Small intestine (tissue), 7 donors: ENCODE data around the gene SHLD1. TPM values are rescaled to one million over a fixed set of nuclear protein-coding genes. Genes with fewer than 3 reads are reported as not detected.
A peak's percentile ranks its signal among the peaks of the same experiment; 100 is the strongest.

Experiments used
- DNase-seq, 2 donors: peaks; one replicate each; pipeline versions ENCODE4 v3.0.0 to v3.0.0-alpha.2; 2013
- FAIRE-seq: peaks from 2 replicates; lab custom pipeline; 2012; peaks lifted over from hg19 to GRCh38; lab: Jason Lieb, UNC
- H3K27ac ChIP-seq, 3 donors: one replicate each; pipeline ENCODE4 v1.5.1; 2013; ENCODE audit warnings: low read length in 2 of 3, mild to moderate bottlenecking in 2 of 3, control low read depth in 1 of 3, inconsistent platforms in 1 of 3, low read depth in 1 of 3, moderate library complexity in 1 of 3
- H3K27me3 ChIP-seq, 3 donors: one replicate each; pipeline ENCODE4 v1.6.1; 2013; ENCODE audit warnings: low read length in 3 of 3, inconsistent platforms in 1 of 3; ENCODE audit not compliant: control insufficient read depth in 3 of 3, insufficient read depth in 3 of 3
- H3K36me3 ChIP-seq, 3 donors: one replicate each; pipeline ENCODE4 v1.6.1; 2013; ENCODE audit warnings: low read length in 3 of 3, inconsistent platforms in 1 of 3, low read depth in 1 of 3, mild to moderate bottlenecking in 1 of 3, moderate library complexity in 1 of 3; ENCODE audit not compliant: control insufficient read depth in 3 of 3, insufficient read depth in 2 of 3
- H3K4me1 ChIP-seq, 3 donors: one replicate each; pipeline ENCODE4 v1.6.1; 2013; ENCODE audit warnings: low read length in 2 of 3, inconsistent platforms in 1 of 3, low read depth in 1 of 3, mild to moderate bottlenecking in 1 of 3, moderate library complexity in 1 of 3; ENCODE audit not compliant: control insufficient read depth in 3 of 3, insufficient read depth in 2 of 3
- H3K4me3 ChIP-seq, 3 donors: one replicate each; pipeline ENCODE4 v1.5.1; 2013; ENCODE audit warnings: low read length in 3 of 3, control low read depth in 1 of 3, inconsistent platforms in 1 of 3, low read depth in 1 of 3, mild to moderate bottlenecking in 1 of 3, moderate library complexity in 1 of 3
- H3K9me3 ChIP-seq, 2 donors: one replicate each; pipeline ENCODE4 v1.6.1; 2013; ENCODE audit warnings: low read depth in 1 of 2, low read length in 1 of 2; ENCODE audit not compliant: control insufficient read depth in 2 of 2, insufficient read depth in 1 of 2
- WGBS, 3 donors: extraction: QIAGEN DNeasy Blood & Tissue Kit; methylation state at CpG; one replicate each; pipeline ENCODE4 v1.1.7; 2013; 5-methylcytosine and 5-hydroxymethylcytosine counted together
- polyA plus RNA-seq, 4 donors: library from polyadenylated mRNA; stranded (reverse) in 3 of 4; unstranded in 1 of 4; fragments of 200-250 nt in 3 of 4; fragments of 120-200 nt in 1 of 4; gene quantifications; one replicate each; pipeline versions ENCODE4 v1.2.1 to v1.2.3, GENCODE V29; 2013
- donor health status: healthy with polysubstance abuse.
- donor health status: control.
- donor health status: control.
- donor health status: Bipolar disorder and iron deficiency.
- donor health status: healthy.

Gene SHLD1
- polyA plus RNA-seq, 4 donors, result 12.3 to 19.2 (median 17.0) TPM

DNA sequence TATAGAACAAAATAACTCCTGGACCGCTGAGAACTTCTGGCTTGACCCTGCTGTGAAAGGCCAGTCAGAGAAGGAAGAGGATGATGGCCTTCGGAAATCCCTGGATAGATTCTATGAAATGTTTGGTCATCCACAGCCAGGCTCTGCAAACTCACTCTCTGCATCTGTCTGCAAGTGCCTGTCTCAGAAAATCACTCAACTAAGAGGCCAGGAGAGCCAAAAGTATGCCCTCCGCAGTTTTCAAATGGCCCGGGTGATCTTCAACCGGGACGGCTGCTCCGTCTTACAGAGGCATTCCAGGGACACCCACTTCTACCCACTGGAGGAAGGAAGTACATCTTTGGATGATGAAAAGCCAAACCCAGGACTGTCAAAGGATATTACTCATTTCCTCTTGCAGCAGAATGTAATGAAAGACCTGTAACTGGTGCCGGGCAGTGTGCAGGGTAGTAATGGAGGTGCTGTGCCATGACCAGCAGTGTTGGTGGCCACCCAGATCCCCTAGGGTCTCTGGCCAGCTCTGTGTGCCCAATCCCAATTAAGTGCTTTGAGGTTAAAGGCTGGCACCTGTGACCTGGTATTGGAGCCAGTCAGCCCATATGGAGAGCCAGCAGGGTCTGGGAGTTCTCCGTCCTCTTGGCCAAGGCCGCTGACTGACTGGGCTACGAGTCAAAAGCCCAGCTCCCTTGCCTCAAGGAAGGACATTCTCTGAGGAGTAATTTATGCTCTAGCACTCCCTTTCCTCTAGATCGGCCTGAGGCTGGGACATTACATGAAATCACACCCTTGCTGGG, 113.0 kb downstream of the SHLD1 start:
- no peaks in the 10 kb centered on the region for H3K9me3 ChIP-seq
- no peak overlapping the region for H3K27ac ChIP-seq
- H3K27me3 ChIP-seq, result no peaks in the 10 kb centered on the region
- FAIRE-seq, result no peak
- no peaks in the 10 kb centered on the region for H3K4me1 ChIP-seq
- H3K4me3 ChIP-seq, result no peak overlapping the region
- 80 to 93% (median 88%) methylated on average over 12 of the region's 12 CpGs for WGBS, 3 donors
- DNase-seq, result no peak
- peaks cover 0 to 9% (median 0%) of the 10 kb centered on the region in 3 donors for H3K36me3 ChIP-seq

- H3K36me3 ChIP-seq, result peaks cover 0 to 9% (median 0%) of the 10 kb centered on the region in 3 donors
- no peaks in the 10 kb centered on the region for H3K4me1 ChIP-seq
- DNase-seq (no peak), FAIRE-seq (no peak)
- no peak overlapping the region for H3K4me3 ChIP-seq
- 80 to 88% (median 87%) methylated on average over 6 of the region's 6 CpGs for WGBS, 3 donors
- peaks cover 0 to 2% of the 10 kb centered on the region in 2 donors for H3K9me3 ChIP-seq
- no peaks in the 10 kb centered on the region for H3K27me3 ChIP-seq
- H3K27ac ChIP-seq, result no peak overlapping the region
Observed at GRCh38 chr20:5864428-5864827, 114.2 kb downstream of the SHLD1 start.

GRCh38 chr20:5864873-5865587, 114.8 kb downstream of the SHLD1 start:
- Histone ChIP-seq H3K4me3 (no peak overlapping the region), H3K4me1 (no peaks in the 10 kb centered on the region), H3K36me3 (peaks cover 0 to 9% (median 0%) of the 10 kb centered on the region in 3 donors), H3K9me3 (peaks cover 0 to 2% of the 10 kb centered on the region in 2 donors), H3K27ac (no peak overlapping the region), H3K27me3 (no peaks in the 10 kb centered on the region)
- DNase-seq, result peak in 1 of 2 donors; percentile 20
- 41 to 57% (median 45%) methylated on average over 10 of the region's 10 CpGs for WGBS, 3 donors
- FAIRE-seq, result no peak

GRCh38 chr20:5865604-5866003, 115.4 kb downstream of the SHLD1 start:
- DNase-seq, result no peak
- Histone ChIP-seq H3K27me3 (no peaks in the 10 kb centered on the region), H3K27ac (no peak overlapping the region), H3K4me3 (no peak overlapping the region), H3K4me1 (no peaks in the 10 kb centered on the region), H3K36me3 (peaks cover 0 to 9% (median 0%) of the 10 kb centered on the region in 3 donors), H3K9me3 (peaks cover 0 to 2% of the 10 kb centered on the region in 2 donors)
- FAIRE-seq, result no peak
- 95 to 100% (median 96%) methylated on average over 2 of the region's 2 CpGs for WGBS, 3 donors

- no peak overlapping the region for H3K4me3 ChIP-seq
Observed at GRCh38 chr20:5870568-5870981, 120.4 kb downstream of the SHLD1 start.

DNA sequence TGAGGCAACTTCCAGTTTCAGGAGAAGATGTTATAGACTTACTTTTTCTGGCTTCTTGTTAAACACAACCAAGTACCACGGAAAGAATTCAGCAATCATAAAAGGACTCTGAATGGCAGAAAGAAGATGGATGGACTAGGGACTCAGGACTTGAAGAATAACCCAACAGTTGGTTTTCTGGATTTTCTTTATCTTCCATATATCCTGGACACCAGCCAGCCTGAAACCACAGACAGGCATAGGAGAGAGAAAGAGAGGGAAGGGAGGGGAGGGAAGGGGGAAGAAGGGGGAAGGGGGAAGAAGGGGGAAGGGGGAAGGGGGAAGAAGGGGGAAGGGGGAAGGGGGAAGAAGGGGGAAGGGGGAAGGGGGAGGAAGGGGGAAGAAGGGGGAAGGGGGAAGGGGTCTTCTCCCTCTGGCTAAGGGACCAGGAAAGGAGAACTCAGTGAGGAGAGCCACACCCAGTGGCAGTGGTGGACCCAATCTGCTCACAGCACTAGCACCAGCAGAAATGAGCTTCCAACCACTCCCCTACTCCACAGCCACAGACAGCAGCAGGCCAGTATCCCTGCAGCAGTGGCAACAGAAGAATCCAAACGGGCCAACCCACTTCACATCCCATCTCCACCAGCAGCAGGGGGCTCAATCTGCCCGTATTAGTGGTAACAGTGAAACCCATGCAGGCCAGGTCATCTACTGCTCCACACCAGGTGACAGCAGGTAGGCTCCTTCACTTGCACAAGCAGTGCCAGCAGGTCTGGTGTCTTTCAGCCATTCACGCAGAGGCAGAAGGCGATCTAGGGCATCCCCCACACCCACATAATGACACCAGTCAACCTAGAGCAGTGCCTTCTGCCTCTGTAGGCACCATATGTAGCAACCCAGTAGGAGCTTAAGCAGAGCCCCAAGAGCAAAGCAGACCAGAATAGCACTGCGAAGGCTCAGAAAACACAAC, 121.5 kb downstream of the SHLD1 start:
- DNase-seq, result no peak
- Histone ChIP-seq H3K9me3 (peaks cover 2% of the 10 kb centered on the region in 2 donors), H3K4me3 (no peak overlapping the region), H3K27ac (no peak overlapping the region), H3K27me3 (peaks cover 0 to 2% (median 0%) of the 10 kb centered on the region in 3 donors), H3K4me1 (no peaks in the 10 kb centered on the region), H3K36me3 (no peaks in the 10 kb centered on the region)
- 62 to 70% (median 70%) methylated on average over 6 of the region's 6 CpGs for WGBS, 3 donors
- no peak for FAIRE-seq

More at GRCh38 chr20:5870568-5870981, 120.4 kb downstream of the SHLD1 start:
- no peaks in the 10 kb centered on the region for H3K4me1 ChIP-seq
- peaks cover 0 to 2% (median 0%) of the 10 kb centered on the region in 3 donors for H3K27me3 ChIP-seq
- FAIRE-seq (no peak), DNase-seq (no peak)
- 85 to 90% (median 90%) methylated on average over 4 of the region's 4 CpGs for WGBS, 3 donors
- H3K27ac ChIP-seq, result no peak overlapping the region
- no peaks in the 10 kb centered on the region for H3K36me3 ChIP-seq
- H3K9me3 ChIP-seq, result peaks cover 2% of the 10 kb centered on the region in 2 donors

GRCh38 chr20:5877128-5877527, 126.9 kb downstream of the SHLD1 start:
- DNase-seq, result no peak
- no peak overlapping the region for H3K4me3 ChIP-seq
- peaks cover 0 to 2% of the 10 kb centered on the region in 2 donors for H3K9me3 ChIP-seq
- H3K27me3 ChIP-seq, result no peaks in the 10 kb centered on the region
- FAIRE-seq, result no peak
- no peaks in the 10 kb centered on the region for H3K4me1 ChIP-seq
- no peak overlapping the region for H3K27ac ChIP-seq
- WGBS, 3 donors, result 86 to 95% (median 89%) methylated on average over 4 of the region's 4 CpGs
- H3K36me3 ChIP-seq, result no peaks in the 10 kb centered on the region

DNA sequence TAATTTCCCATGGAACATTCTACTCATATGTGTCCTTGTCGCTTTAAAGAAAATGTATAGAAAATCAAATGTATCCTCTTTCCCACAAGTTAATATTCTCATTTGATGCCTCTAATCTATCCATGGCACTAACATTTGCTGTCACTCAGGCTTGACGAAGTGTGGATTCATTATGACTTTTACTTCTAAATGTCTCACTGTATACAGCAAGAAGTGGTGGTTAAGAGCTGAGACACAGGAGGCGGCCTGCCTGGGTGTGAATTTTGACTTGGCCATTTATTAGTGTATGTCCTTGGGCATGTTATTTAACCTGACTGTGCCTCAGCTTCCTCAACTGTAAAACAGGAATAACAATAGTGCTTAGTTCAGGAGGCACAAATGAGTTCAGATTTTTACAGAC, 130.1 kb downstream of the SHLD1 start:
- DNase-seq, result no peak
- Histone ChIP-seq H3K27me3 (no peaks in the 10 kb centered on the region), H3K4me1 (no peaks in the 10 kb centered on the region), H3K4me3 (no peak overlapping the region), H3K36me3 (no peaks in the 10 kb centered on the region), H3K27ac (no peak overlapping the region), H3K9me3 (peaks cover 0 to 2% of the 10 kb centered on the region in 2 donors)
- WGBS, 3 donors, result 78 to 87% (median 86%) methylated on average over 3 of the region's 3 CpGs
- FAIRE-seq, result no peak
